ENCODE measurements around the gene RNASE12.
"Not testable (repeated sequence)": the region's sequence is repeated elsewhere in the genome, so short reads cannot be mapped to it uniquely, and the experiment has no call there.

RNASE12 gene

DNA sequence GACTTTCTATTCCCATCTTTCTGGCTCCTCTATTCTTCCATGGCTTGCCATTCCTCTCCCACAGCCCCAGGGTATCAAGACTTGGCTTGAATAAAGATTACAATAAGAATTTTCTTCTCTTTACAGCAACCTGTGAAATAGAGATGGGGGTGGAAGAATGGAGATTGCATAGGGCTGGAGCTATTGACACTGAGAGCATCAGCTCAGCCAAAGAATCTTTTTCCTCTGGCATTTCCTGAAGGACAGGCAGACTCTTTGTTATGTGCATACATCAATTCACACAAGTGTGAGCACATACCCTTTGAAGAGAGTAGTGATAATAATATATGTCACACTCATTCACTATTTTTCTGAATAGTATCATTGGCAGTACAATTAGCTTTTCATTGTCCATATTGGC lies 8.0 kb downstream of the RNASE12 start:
- DNase-seq (ENCODE audit: low read depth in 2 of 2) = no peak

DNA sequence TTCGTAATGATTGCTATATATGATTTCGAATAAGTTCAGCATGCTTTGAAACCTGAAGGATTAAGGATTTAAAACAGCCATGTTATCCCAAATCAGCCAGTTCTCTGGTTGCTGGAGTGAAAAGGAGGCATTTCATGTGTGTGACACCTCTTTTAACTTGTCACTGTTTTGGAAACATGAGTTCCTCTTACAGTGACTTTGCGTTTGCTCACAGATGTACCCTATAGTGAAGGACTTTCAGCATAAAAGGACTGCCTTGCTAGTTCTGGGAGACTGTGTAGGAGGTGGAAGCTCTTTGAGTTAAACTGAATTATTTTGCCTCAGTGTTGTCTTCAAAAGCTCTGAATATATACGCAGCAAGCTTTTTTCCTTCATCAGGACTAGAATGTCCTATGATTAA lies 10.9 kb downstream of the RNASE12 start:
- DNase-seq (ENCODE audit: low read depth in 2 of 2) = no peak

DNA sequence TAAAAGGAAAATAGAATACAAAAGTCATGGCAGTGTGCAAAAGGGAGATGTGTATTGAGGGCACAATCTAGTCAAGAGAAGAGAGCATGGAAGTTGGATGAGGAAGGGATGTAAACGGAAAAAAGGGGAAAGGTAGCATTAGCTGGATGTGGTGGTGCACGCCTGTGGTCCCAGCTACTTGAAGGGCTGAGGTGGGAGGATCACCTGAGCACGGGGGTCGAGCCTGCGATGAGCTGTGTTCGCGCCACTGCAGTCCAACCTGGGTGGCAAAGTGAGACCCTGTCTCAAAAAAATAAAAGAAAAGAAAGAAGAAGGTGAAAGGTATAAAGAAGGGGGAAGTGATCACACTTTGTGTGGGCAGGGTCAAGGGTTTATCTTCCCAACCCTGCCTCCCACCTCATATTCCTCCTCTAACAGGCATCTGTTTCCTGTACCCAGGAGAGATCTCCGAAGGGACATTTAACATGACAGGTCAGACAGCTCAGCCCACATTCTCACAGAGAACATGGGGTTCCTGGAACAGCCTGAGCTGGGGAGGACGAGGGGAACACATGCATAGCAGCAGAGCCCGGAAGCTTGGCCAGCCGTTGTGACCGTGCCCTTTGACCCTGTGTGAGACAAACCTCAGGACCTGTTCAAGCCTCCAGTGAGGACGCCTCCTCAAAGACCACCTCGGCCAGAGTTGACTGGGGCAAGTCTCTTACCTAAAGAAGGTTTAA lies 12.2 kb downstream of the RNASE12 start:
- no peak for DNase-seq (ENCODE audit: low read depth in 2 of 2)

DNA sequence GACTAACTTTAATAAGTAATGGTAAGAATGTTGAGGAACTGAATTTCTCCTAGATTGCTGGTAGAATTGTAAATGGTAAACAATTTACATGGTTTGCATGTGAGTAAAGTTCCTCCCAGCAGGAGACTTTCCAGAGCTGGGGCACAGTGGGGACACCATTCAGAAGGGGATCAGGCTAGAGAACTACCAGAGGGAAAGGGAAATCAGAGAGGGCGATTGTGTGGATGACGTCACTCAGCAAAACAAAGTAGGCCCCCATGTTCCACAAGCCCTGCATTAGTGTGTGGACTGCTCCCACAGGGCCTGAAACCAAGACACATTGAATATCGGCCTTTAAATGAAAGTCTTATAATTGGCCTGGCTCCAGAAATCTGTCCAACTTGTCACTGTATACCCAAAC lies 12.9 kb downstream of the RNASE12 start:
- DNase-seq (ENCODE audit: low read depth in 2 of 2) = no peak

DNA sequence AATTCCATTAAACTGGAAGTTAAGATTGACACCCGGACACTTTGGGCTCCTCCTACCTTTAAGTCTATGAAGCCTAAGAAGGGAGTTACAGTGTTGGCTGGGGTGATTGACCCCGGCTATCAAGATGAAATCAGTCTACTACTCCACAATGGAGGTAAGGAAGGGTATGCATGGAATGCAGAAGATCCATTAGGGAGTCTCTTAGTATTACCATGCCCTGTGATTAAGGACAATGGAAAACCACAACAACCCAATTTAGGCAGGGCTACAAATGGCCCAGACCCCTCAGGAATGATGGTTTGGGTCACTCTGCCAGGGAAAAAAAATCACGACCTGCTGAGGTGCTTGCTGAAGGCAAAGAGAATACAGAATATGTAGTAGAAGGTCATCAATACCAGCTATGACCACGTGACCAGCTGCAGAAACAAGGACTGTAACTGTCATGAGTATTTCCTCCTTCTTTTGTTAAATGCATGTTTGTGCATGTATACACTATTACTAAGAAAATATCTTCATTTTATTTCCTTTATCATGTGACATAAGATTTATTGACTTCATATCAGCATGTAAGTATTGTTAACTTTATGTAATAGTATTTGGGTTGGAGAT lies 18.7 kb downstream of the RNASE12 start:
- DNase-seq (ENCODE audit: low read depth in 2 of 2) = not testable (repeated sequence)

DNA sequence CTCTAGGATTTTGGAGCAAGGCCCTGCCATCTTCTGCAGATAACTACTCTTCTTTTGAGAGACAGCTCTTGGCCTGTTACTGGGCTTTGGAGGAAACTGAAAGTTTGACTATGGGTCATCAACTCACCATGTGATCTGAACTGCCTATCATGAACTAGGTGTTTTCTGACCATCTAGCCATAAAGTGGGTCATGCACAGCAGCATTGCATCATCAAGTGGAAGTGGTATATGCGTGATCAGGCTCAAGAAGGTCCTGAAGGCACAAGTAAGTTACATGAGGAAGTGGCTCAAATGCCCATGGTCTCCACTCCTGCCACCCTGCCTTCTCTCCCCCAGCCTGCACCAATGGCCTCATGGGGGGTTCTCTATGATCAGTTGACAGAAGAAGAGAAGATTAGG lies 20.5 kb downstream of the RNASE12 start:
- not testable (repeated sequence) for DNase-seq (ENCODE audit: low read depth in 2 of 2)

DNA sequence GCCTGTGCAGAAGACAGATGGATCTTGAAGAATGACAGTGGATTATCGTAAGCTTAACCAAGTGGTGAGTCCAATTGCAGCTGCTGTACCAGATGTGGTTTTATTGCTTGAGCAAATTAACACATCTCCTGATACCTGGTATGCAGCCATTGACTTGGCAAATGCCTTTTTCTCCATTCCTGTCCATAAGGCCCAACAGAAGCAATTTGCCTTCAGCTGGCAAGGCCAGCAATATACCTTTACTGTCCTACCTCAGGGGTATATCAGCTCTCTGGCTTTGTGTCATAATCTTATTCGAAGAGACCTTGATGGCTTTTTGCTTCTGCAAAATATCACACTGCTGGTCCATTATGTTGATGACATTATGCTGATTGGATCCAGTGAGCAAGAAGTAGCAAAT lies 21.3 kb downstream of the RNASE12 start:
- not testable (repeated sequence) for DNase-seq (ENCODE audit: low read depth in 2 of 2)

DNA sequence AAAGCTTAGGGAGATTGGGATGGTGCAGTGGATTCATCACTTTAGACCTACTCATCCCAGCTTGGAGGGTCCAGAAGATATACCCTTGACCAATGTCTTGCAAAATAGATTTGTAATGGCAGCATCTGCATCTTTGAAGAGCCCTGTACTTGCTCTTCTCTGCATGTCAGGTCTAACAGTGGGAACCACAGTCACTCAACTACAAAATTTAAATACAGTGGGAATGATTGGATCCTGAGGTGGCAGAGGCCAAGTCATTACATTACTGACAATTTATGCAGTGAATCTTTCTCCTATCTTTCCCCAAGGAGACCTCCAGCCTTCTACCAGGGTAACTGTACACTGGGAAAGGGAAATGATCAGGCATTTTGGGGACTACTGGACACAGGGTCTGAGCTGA lies 22.1 kb downstream of the RNASE12 start:
- no peak for DNase-seq (ENCODE audit: low read depth in 2 of 2)

DNA sequence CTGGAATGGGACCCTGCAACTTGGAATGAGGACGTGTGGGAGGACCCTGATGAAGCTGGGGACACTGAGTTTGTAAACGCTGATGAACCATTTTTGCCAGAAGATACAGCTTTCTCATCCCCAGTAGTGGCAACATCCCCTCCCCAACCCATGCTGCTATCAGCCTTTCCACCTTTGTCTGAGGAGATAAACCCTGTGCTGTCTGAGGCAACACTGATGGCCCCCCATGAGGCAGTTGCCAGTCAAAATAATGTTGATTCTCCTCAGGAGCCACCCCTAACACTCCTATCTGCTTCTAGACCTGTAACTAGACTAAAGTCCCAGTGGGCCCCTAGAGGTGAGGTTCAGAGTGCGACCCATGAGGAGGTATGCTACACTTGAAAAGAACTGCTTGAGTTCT lies 22.8 kb downstream of the RNASE12 start:
- DNase-seq (ENCODE audit: low read depth in 2 of 2) = no peak

DNA sequence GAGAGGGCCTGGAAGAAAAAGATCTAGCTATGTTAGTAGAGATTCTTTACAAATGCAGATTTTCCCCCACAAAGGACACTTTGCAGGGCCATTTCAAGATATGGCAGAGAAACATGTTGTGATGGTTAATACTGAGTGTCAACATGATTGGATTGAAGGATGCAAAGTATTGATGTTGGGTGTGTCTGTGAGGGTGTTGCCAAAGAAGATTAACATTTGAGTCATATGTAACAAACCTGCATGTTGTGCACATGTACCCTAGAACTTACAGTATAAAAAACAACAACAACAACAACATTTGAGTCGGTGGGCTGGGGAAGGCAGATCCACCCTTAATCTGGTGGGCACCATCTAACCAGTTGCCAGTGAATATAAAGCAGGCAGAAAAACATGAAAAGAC lies 24.0 kb downstream of the RNASE12 start:
- DNase-seq (ENCODE audit: low read depth in 2 of 2) = not testable (repeated sequence)

DNA sequence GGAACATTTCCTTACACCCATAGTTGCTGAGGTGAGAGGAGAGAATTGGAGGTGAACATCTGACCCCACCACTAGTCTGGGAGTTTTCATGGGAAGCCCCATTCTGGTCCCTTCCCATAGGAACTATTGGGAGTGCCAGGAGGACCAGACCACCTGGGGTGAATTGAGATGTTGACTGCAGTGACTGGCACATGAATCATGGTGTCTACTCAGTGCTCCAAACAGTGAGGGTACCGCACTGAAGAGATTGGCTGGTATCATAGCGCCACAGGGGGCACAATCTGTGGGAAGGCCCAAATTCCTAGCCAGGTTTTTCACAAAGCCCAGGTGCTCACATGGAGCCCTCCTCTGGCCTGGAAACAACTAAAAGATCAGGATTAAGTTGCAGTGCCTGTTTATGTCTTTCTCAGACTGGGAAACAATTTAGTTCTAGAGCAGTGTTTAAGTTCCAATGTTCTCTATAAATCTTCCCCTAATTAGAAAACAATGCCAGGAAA lies 26.6 kb downstream of the RNASE12 start:
- DNase-seq (ENCODE audit: low read depth in 2 of 2) = no peak

DNA sequence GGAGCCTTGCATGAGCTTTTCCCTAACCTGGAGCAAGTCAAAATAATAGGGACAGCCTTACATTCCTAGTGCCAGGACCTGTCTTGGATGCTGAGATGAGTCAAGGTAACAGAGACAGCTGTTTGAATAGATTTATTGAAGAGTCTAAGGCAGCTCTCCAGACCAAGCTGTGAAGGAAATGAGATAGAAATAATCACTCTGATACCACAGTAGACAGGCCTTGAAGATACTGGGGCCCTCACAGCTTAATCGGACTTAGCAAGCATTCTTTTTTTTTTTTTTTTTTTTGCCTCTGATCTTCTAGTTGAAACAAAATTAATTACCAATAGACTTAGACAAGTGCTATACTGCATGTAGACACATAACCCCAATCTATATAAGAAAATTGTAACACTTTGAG lies 27.2 kb downstream of the RNASE12 start:
- no peak for DNase-seq (ENCODE audit: low read depth in 2 of 2)

DNA sequence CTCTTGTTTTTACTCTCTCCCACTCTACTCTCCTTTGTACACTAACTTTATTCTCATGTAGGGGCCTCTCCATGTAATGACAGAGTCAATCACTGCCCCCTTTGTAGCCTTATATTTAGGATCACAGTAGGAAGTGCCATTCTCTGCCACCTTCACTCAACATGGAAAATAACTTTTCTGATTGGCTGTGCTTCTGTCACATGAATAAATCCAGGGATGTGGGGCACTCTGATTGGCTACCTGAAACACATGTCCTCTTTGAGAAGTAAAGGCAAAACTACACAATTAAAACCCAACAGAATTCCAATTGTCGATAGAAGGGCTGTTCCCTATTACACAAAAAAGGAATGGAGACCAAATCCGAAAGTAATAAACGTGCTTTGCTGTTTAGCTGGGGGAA lies 30.2 kb downstream of the RNASE12 start, which contains the start of gene RNASE9:
Gene RNASE9, minus strand, starts transcription at position 87 of the 400 bp plus-strand sequence.
- DNase-seq (ENCODE audit: low read depth in 2 of 2) = no peak

DNA sequence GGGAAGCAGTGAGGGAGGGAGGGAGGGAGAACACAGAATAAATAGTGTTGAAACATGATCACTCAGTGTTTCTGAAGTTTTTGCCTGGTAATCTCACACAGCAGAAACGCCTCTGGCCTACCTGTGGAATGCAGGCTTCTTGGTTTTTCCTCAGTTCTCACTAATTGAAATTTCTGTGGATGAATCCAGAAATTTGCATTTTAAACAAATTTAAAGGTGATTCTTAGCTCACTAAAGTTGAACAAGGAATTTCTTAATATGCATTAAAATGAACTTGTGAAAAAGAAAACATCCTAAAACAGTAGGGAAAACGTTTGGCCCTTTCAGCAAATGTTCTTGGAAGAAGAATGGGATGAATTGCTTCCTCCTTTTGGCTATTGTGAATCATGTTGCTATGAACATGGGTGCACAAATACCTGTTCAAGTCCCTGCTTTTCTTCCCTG lies 31.7 kb downstream of the RNASE12 start:
- DNase-seq (ENCODE audit: low read depth in 2 of 2) = no peak

DNA sequence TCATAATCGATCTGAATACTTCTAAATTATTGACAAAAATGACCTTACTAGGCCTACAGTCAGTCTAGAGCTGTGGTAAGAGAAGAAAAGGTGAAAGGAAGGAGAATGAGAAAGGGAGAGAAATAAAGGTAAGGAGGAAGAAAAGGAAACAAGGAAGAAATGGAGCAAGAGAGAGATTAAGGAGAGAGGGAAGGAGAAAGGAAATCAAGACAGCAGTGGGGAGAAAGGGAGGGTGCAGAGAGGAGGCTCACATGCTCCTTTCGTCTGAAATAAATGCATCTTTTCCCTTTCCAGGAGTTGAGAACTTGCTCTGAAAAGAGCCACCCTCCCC lies 34.0 kb downstream of the RNASE12 start:
- DNase-seq (ENCODE audit: low read depth in 2 of 2) = no peak

DNA sequence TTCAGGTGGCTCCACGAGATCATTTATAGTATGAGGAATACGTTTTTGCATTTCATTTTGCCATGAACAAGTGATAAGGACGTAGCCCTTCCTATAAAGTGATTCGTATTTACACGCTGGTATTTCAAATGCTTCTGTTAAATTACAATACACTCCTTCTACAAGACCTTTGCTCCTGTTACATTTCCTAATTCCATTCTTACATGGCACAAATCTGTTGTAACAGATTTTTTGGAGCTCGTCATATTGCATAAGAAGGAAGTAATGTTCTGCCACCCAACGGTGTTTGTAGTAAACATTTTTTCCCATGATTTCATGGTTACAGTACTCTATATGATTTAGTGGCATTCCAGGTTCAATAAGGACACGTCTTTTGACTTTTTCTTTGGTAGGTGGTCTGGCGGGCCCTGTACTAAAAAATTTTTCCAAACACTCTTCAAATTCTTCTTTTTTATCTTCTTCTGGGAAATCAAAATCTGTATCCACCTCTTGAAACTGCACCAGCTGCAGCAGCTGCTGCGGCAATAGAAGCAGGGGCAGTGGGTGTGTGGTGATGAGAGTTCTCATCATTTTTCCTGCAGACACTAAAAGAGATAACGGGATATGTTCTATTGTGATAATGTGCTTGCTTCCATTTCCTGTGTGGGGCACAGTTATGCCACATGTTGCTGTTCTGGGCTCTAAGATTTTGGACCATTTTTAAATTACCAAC lies 34.5 kb downstream of the RNASE12 start:
- no peak for DNase-seq (ENCODE audit: low read depth in 2 of 2)

DNA sequence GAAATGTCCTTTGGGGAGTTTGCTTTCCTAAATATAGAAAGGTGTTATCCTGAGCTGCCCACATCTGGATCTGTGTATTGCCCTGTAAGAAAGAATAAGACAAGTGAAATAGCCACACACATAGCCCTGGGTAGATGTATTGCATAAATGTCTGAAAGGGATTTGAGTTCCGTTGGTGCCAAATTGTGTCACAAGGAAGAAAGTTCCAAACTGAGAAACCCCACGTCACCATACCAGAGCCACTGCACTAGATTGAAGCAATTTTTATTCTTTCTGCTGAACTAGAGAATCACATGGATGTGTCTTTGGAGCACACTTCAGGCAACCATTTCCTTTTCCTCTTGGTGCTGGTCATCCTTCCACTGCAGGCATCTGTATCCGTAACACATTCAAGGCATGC lies 35.3 kb downstream of the RNASE12 start:
- no peak for DNase-seq (ENCODE audit: low read depth in 2 of 2)

DNA sequence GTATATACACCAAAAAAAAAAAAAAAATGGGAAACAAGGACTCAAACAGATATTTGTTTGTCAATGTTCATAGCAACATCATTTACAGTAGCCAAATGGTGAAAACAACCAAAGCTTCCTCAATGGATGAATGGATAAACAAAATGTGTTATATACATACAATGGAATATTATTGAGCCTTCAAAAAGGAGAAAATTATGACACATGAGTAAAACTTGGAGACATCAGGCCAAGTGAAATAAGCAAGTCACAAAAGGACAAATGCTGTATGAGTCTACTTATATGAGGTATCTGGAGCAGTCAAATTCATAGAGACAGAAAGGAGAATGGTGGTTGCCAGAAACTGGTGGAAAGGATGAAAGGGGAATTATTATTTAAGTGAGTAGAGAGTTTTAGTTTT lies 38.2 kb downstream of the RNASE12 start:
- DNase-seq (ENCODE audit: low read depth in 2 of 2) = no peak

DNA sequence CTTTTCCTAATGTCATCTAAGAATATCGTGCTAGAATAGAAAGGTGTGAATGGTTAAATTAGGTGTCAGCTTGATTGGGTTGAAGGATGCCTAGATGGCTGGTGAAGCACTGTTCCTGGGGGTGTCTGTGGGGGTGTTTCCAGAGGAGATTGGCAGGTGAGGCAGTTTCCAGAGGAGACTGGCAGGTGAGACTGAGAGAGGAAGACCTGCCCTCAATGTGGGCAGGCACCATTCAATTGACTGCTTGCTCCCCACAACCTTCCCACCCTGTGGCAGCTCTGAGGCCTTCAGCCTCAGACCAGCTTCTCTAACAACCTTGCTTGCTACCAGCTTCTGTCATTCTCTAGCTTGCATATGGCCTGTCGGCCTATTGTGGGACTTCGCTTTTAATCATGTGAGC lies 39.6 kb downstream of the RNASE12 start:
- no peak for DNase-seq (ENCODE audit: low read depth in 2 of 2)

DNA sequence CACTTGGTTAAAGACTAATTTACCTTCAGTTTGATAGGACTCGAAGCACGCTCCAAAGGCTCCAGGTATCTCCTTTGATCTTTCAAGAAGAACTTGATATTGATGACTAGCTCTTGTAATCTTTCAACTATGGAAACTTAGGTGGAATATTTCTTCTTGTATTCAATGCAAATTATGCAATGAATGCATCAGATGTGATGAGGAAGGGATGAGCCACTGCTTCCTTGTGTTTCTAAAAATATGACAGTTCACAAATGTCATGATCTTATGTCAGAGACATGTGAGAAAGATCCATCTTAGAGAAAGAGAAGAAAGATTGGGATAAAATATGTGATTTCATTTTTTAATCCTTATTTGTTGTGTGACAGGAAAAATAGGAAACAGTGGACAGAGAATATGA lies 40.2 kb downstream of the RNASE12 start:
- no peak for DNase-seq (ENCODE audit: low read depth in 2 of 2)

DNA sequence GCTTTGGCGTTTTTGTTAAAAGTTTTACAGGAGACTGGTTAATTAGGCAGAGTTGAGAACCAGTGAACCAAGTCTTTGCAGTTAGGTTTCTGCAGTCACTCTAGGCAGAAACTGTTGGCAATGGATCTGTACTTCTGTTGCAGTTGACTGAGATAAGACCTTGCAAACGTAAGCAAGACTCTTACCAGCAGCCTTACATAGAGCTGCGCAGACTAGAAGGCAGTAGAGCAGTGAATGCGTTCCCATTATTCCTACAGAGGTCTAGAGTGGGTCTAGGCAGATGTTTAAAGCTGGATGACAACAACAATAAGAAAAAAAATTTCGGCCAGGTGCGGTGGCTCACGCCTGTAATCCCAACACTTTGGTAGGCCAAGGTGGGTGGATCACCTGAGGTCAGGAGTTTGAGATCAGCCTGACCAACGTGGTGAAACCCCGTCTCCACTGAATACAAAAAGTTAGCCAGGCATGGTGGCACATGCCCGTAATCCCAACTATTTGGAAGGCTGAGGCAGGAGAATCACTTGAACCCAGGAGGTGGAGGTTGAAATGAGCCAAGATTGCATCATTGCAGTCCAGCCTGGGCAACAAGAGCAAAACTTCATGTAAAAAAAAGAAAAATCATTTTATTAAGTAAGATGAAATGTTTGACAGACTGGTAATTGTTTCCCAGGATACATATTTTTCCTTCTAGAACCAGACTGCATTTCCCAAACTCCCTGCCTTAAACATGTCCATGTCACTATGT lies 42.6 kb downstream of the RNASE12 start:
- no peak for DNase-seq (ENCODE audit: low read depth in 2 of 2)

DNA sequence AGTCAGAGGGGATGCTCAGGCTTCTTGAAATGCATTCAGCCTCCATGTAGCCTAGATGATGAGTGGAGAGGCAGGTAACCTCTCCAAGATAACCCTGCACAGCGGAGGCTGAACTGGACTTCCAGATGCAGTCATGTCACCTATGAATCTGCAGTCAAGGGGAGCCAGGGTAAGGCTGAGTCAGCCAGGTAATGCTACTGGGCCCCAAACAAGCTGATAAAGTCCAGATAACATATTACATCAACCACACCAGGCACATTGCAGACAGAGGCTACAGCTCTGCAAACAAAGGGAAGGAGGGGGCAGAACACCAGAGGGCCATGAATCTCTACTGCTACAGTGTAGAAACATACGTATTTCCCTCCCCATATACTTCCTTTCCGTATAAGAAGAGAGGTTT lies 44.3 kb downstream of the RNASE12 start:
- no peak for DNase-seq (ENCODE audit: low read depth in 2 of 2)

Measured in fibroblast of skin of left biceps (primary cell).